SK-N-SH (cell line): Measurements from ENCODE around the gene SPATS1. TPM values are rescaled to one million over a fixed set of nuclear protein-coding genes. Genes with fewer than 3 reads are reported as not detected.
A peak's percentile ranks its signal among the peaks of the same experiment; 100 is the strongest.

ENCODE experiments used
- CTCF ChIA-PET: fragments of 300-600, 350-600 bp; formaldehyde crosslinking; extraction: SDS; loops from one replicate; lab custom pipeline; 2021; lab: Yijun Ruan, JAX
- POLR2A ChIA-PET: fragments of 350-600 bp; sonication (Branson Sonifier 250); formaldehyde crosslinking; extraction: SDS; loops from one replicate; lab custom pipeline; 2020; ENCODE audit warnings: antibody characterized with exemption, inconsistent platforms; lab: Yijun Ruan, JAX
- DNase-seq: peaks from one replicate; pipeline ENCODE4 v3.0.0; 2012
- H2AFZ ChIP-seq: fragments of 200-600 bp; sonication (generic); 2 replicates; pipeline ENCODE4 v1.8.1; 2016; ENCODE audit warnings: antibody characterized with exemption, mild to moderate bottlenecking, low read depth
- H3F3A ChIP-seq: fragments of 200-600 bp; sonication (generic); replicated peaks from 2 replicates; pipeline ENCODE3; 2016; ENCODE audit warnings: antibody characterized with exemption, mild to moderate bottlenecking; ENCODE audit not compliant: insufficient read depth
- H3K27ac ChIP-seq, 2 experiments: fragments of 200-500 bp in 1 of 2; fragments of 200-600 bp in 1 of 2; sonication (Bioruptor generic) in 1 of 2; sonication (generic), shearing (Covaris generic) in 1 of 2; 2 replicates each; pipeline versions ENCODE4 v1.5.1 to v1.6.1; 2014 to 2016; ENCODE audit warnings: low read depth in 2 of 2, inconsistent platforms in 1 of 2, low read length in 1 of 2, mild to moderate bottlenecking in 1 of 2, mixed read lengths in 1 of 2
- H3K27me3 ChIP-seq: fragments of 200-600 bp; sonication (generic), shearing (Covaris generic); 2 replicates; pipeline ENCODE4 v1.6.1; 2016; ENCODE audit warnings: mixed run types; ENCODE audit not compliant: insufficient read depth
- H3K36me3 ChIP-seq, 2 experiments: fragments of 200-500 bp in 1 of 2; fragments of 200-600 bp in 1 of 2; sonication (Bioruptor generic) in 1 of 2; sonication (generic) in 1 of 2; replicated peaks in 1 of 2; 2 replicates each; pipeline versions ENCODE3 to v1.5.1; 2014 to 2016; ENCODE audit warnings: low read length in 1 of 2, mild to moderate bottlenecking in 1 of 2; ENCODE audit not compliant: insufficient read depth in 2 of 2, control insufficient read depth in 1 of 2
- H3K4me1 ChIP-seq, 2 experiments: fragments of 200-500 bp in 1 of 2; fragments of 200-600 bp in 1 of 2; sonication (Bioruptor generic) in 1 of 2; sonication (generic), shearing (Covaris generic) in 1 of 2; 2 replicates each; pipeline versions ENCODE4 v1.5.1 to v1.6.1; 2014 to 2016; ENCODE audit warnings: low read depth in 1 of 2, low read length in 1 of 2, mixed run types in 1 of 2; ENCODE audit not compliant: insufficient read depth in 2 of 2, control insufficient read depth in 1 of 2
- H3K4me2 ChIP-seq: fragments of 200-600 bp; sonication (generic), shearing (Covaris generic); 2 replicates; pipeline ENCODE4 v1.6.1; 2017; ENCODE audit warnings: mixed run types
- H3K4me3 ChIP-seq, 2 experiments: fragments of 200-500 bp in 1 of 2; fragments of 200-600 bp in 1 of 2; sonication (Bioruptor generic) in 1 of 2; sonication (generic), shearing (Covaris generic) in 1 of 2; 2 replicates each; pipeline versions ENCODE4 v1.5.1 to v1.8.1; 2014 to 2016; ENCODE audit warnings: low read depth in 2 of 2, inconsistent platforms in 1 of 2, low read length in 1 of 2, mild to moderate bottlenecking in 1 of 2, mixed read lengths in 1 of 2, moderate library complexity in 1 of 2
- H3K79me2 ChIP-seq: fragments of 200-600 bp; sonication (generic); 2 replicates; pipeline ENCODE4 v1.8.1; 2017; ENCODE audit warnings: mild to moderate bottlenecking; ENCODE audit not compliant: insufficient read depth
- H3K9ac ChIP-seq: fragments of 200-600 bp; sonication (generic); 2 replicates; pipeline ENCODE4 v1.6.1; 2017; ENCODE audit warnings: mixed run types
- H3K9me2 ChIP-seq: fragments of 200-600 bp; sonication (generic); 2 replicates; pipeline ENCODE4 v1.6.1; 2017; ENCODE audit warnings: mixed run types
- H3K9me3 ChIP-seq: fragments of 200-600 bp; sonication (generic); 2 replicates; pipeline ENCODE4 v1.6.1; 2017; ENCODE audit warnings: mixed run types, mild to moderate bottlenecking, moderate library complexity
- H4K20me1 ChIP-seq: fragments of 200-600 bp; sonication (generic); 2 replicates; pipeline ENCODE4 v1.6.1; 2017; ENCODE audit warnings: mild to moderate bottlenecking, mixed run types; ENCODE audit not compliant: insufficient read depth
- ELF1 ChIP-seq: IDR thresholded peaks from 2 replicates; pipeline ENCODE4 v1.4.0; 2012
- EP300 ChIP-seq, 2 experiments: IDR thresholded peaks; 2 replicates each; pipeline versions ENCODE4 v1.4.0 to v1.6.1; 2012; ENCODE audit warnings: borderline replicate concordance in 1 of 2, low read depth in 1 of 2, low read length in 1 of 2
- PBX3 ChIP-seq: IDR thresholded peaks from 2 replicates; pipeline ENCODE4; 2012
- RAD21 ChIP-seq: IDR thresholded peaks from 2 replicates; pipeline ENCODE4 v1.6.1; 2012; ENCODE audit warnings: mild to moderate bottlenecking, low read length
- TCF12 ChIP-seq: IDR thresholded peaks from 2 replicates; pipeline ENCODE4 v1.4.0; 2012
- WGBS: methylation state at CpG from one replicate; pipeline ENCODE4 v1.1.6; 2017; ENCODE audit warnings: low lambda C conversion rate; 5-methylcytosine and 5-hydroxymethylcytosine counted together
- polyA plus RNA-seq, 3 experiments: library from polyadenylated mRNA; depleted of rRNA; stranded (reverse); fragments of >200 nt; gene quantifications; 2 replicates each; pipeline ENCODE4 v1.2.3, GENCODE V29; 2012
- TF ChIP-seq, protein P1 (sequence below): fragments of 200-600 bp; sonication (generic); IDR thresholded peaks from 2 replicates; pipeline ENCODE4 v1.6.1; 2017; ENCODE audit warnings: antibody characterized with exemption, mild to moderate bottlenecking, moderate library complexity

The SPATS1 gene
- polyA plus RNA-seq, 1 of the 3 experiments (the other 2 are of a cell fraction) = not detected

GRCh38 chr6:44298055-44298803 is 44.2 kb upstream of the SPATS1 start:
- WGBS = 76% methylated on average over 16 of the region's 20 CpGs
- Histone ChIP-seq H3K9me2 (no peaks in the 10 kb centered on the region), H3K4me1 (peaks cover 0 to 15% of the 10 kb centered on the region in 2 experiments; a peak in 1 of 4 replicates), H2AFZ (no peak overlapping the region), H3K9me3 (no peaks in the 10 kb centered on the region), H3F3A (no peaks in the 10 kb centered on the region), H3K36me3 (peaks cover 0 to 17% of the 10 kb centered on the region in 2 experiments), H3K27ac (no peak overlapping the region), H3K9ac (no peak overlapping the region), H3K79me2 (no peaks in the 10 kb centered on the region), H4K20me1 (no peaks in the 10 kb centered on the region), H3K4me3 (peak overlapping the region; percentile 56 to 58; a peak in 2 of 4 replicates), H3K4me2 (peak overlapping the region; percentile 97), H3K27me3 (peaks cover 16% of the 10 kb centered on the region; the same call in 1 of the 2 replicates)
- ChIA-PET POLR2A (interaction anchor here (0.7 to 1.2 kb wide), 5 partner anchors 9 to 44 kb away, joined by 3 to 4 read pairs (median 3); partner anchors contain the start of genes AARS2, SPATS1 and TMEM151B), CTCF (interaction anchor here (0.9 to 16.5 kb wide), 12 partner anchors 7 to 125 kb away, joined by 3 to 238 read pairs (median 4); partner anchors contain the start of genes AARS2, NFKBIE, SLC35B2 and TMEM151B)
- DNase-seq = peak; percentile 57
- TF ChIP-seq TCF12 = no peak
- TF ChIP-seq, protein P1, sequence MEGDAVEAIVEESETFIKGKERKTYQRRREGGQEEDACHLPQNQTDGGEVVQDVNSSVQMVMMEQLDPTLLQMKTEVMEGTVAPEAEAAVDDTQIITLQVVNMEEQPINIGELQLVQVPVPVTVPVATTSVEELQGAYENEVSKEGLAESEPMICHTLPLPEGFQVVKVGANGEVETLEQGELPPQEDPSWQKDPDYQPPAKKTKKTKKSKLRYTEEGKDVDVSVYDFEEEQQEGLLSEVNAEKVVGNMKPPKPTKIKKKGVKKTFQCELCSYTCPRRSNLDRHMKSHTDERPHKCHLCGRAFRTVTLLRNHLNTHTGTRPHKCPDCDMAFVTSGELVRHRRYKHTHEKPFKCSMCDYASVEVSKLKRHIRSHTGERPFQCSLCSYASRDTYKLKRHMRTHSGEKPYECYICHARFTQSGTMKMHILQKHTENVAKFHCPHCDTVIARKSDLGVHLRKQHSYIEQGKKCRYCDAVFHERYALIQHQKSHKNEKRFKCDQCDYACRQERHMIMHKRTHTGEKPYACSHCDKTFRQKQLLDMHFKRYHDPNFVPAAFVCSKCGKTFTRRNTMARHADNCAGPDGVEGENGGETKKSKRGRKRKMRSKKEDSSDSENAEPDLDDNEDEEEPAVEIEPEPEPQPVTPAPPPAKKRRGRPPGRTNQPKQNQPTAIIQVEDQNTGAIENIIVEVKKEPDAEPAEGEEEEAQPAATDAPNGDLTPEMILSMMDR = 0 out of 2 replicates have a peak, but pooled peaks have one; percentile 7

DNA sequence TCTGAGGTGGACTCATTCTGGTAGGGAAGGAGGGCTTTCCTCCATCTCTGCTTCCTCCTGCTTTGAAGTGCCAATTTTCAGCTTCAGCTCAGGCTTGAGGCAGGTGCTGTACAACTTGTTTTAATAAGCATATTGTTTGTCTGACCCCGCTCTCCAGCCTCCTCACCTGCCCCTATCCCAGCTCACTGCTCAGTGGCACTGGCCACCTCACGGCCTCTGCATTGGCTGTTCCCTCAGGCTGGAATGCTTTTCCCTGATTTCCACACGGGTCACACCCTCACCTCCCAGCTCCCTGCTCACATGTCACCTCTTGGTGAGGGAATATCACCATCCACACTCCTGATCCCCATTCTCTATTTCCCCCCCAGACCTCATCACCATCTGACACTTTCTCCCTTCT is 43.6 kb upstream of the SPATS1 start:
- Histone ChIP-seq H3K4me3 (no peak overlapping the region), H3K27ac (no peak overlapping the region), H4K20me1 (no peaks in the 10 kb centered on the region), H3K27me3 (peaks cover 16% of the 10 kb centered on the region; the same call in 1 of the 2 replicates), H3K9me3 (no peaks in the 10 kb centered on the region), H3F3A (no peaks in the 10 kb centered on the region), H3K9me2 (no peaks in the 10 kb centered on the region), H2AFZ (no peak overlapping the region), H3K4me2 (no peak overlapping the region), H3K9ac (no peak overlapping the region), H3K4me1 (peaks cover 0 to 15% of the 10 kb centered on the region in 2 experiments; a peak in 1 of 4 replicates), H3K36me3 (peaks cover 5 to 22% of the 10 kb centered on the region in 2 experiments), H3K79me2 (no peaks in the 10 kb centered on the region)
- DNase-seq = peak; percentile 19
- TF ChIP-seq PBX3 = no peak
- no peak for TF ChIP-seq EP300 (IDR thresholded peaks at IDR 0.05; ENCODE audit: borderline replicate concordance in 1 of 2, low read depth in 1 of 2, low read length in 1 of 2)
- no peak for TF ChIP-seq ELF1
- no peak for TF ChIP-seq RAD21
- ChIA-PET POLR2A (interaction anchor here (0.6 to 1.1 kb wide), 4 partner anchors 10 to 43 kb away, joined by 3 to 4 read pairs (median 4); partner anchors contain the start of genes SPATS1 and TMEM151B), CTCF (interaction anchor here (0.9 to 16.5 kb wide), 7 partner anchors 11 to 40 kb away, joined by 3 to 238 read pairs (median 6); partner anchors contain the start of genes AARS2, NFKBIE and TMEM151B)
- WGBS = 95% methylated on average over 3 of the region's 3 CpGs
